K562 treated with DMSO at 1 percent for 48 hours (cell line): ENCODE measurements around the gene FSD1. TPM values are rescaled to one million over a fixed set of nuclear protein-coding genes. Genes with fewer than 3 reads are reported as not detected.

Experiments
- total RNA-seq: library from RNA; unstranded; fragments of 300-600 nt; gene quantifications from 2 replicates; pipeline ENCODE4 v1.2.3, GENCODE V29; 2022; ENCODE audit warnings: low replicate concordance; ENCODE audit errors: extremely low read depth

Gene FSD1
- not detected in 2 replicates for total RNA-seq

DNA sequence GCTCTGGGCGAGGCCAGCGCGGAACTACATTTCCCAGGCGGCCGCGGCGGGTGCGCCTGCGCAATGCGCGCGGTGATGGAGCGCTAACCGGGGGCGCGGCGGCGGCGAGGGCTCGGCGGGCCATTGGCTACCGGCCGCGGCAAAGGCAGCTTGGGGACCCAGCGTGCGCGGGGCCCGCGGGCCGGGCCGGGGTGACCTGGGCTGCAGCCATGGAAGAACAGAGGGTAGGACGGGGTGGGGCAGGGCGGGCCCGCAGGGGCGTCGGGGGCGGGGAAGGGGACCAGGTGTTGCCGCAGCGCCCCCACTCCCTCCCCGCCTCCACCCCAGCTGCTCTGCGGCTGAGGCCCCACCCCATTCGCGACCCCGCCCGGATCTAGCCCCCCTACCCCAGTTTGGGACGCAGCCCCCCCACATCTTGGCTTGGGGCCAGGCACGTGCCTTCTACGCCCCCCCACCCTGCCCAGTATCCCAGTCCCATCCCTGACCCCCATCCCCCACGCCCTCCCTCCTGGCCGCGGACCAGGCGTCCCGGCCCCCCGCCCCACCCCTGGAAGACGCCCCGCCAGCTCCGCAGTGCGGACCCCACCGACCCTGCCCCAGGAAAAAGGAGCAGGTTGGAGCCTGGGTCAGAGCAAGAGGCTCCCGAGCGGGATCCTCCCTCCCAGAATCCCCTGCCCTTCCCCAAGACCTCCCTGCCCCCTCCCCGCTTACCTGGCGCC lies at the start of gene FSD1:
Gene FSD1, plus strand, starts transcription at position 61 of the 719 bp plus-strand sequence. Its CDS starts 149 bp downstream, at position 210.

DNA sequence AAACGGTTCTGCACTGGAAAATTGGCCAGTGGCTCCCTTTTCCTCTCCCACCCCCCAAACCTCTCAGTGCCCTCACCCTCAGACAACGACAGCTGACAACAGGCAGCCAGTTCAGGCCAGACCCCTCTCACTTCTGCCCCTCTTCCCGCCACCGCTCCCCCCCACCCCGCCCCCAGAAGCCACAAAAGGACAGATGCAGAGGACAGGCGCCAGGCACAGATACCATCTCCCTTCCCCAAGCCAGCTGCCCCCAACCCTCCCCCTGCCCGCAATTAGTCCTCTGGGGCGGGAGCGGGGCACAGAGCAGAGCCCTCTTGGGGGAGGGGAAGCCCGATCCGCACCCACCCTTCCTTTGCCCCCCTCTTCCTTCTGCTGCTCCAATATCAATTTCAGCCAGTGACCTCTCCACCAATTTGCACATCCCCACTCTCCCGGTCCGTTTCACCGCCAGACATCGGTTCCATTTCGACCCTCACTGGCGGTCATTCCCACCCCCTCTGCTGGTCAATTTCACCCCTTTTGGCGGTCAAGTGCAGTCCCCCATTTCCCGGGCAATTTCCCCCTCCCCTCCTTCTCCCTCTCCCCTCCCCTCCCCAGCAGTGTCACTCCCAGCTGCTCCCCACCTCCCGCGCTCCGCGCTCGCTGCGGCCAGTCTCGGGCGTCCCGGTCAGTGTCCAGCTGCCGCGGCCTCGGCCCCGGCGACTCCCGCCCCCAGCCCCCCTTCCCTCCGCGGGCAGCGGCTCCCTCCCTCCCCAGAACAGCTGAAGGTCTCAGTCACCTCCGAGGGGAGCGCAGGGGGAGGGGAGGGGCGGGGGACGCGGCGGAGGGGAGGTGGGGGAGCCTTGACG lies 25.8 kb upstream of the FSD1 start, which contains the start of gene SHD:
Gene SHD, plus strand, starts transcription at position 848 of the 848 bp plus-strand sequence. CDS start 798 bp downstream, outside the sequence.

DNA sequence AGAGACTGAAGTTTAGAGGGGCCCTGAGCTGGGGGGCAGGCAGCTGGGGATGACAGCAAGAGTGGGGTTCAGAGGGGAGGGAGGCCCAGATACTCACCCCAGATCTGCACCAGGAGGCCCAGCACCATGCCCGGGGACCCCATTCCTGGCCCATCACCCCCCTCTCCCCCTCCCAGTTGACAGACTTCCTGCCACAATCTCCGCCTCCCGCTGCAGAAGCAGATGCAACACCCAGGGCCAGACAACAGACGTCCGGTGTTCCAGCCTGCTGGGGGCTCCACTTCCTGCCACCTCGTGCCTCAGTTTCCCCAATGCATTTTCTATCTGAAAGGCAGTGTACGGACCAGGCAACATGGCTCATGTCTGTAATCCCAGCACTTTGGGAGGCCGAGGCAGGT lies 2.2 kb upstream of the FSD1 start, which contains the start of gene TMIGD2:
Gene TMIGD2, minus strand, starts transcription at position 147 of the 398 bp plus-strand sequence. Its CDS starts 4 bp downstream, at position 143.

DNA sequence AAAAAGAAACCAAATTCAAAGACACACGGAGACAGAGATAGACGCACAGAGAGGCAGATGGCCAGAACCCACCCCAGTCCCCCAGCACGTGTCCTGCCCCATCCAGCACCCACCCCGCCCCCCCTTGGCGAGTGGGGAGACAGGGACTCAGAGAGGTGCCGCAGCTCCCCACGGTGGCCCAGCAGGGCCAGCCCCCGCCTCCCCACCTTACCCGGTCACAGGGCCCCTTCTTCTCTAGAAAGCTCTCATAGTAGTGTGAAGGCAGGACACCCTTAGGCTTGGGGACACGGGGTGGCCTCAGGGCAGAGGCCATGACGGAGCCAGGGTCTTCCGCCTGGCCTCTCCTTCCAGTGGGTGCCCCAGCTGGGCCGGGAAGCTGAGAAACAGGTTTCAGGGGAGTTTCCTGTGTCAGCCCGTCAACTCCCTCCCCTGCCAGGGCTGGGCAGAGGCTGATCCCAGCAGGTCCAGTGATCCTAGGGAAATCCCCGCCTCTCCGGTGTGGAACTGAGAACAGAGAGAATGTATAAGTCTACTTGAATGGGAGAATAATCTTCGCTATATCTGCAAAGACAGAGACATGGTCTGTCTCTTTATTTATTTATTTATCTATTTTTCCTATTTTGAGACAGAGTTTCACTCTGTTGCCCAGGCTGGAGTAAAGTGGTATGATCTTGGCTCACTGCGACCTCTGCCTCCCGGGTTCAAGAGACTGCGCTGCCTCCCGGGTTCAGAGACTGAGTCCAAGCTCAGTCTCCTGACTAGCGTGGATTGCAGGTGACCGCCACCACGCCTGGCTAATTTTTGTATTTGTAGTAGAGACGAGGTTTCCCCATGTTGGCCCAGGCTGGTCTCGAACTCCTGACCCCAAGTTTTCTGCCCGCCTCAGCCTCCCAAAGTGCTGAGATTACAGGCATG lies 34.3 kb downstream of the FSD1 start, which contains the start of gene STAP2:
Gene STAP2, minus strand, starts transcription at position 387 of the 915 bp plus-strand sequence. Its CDS starts 74 bp downstream, at position 313.

DNA sequence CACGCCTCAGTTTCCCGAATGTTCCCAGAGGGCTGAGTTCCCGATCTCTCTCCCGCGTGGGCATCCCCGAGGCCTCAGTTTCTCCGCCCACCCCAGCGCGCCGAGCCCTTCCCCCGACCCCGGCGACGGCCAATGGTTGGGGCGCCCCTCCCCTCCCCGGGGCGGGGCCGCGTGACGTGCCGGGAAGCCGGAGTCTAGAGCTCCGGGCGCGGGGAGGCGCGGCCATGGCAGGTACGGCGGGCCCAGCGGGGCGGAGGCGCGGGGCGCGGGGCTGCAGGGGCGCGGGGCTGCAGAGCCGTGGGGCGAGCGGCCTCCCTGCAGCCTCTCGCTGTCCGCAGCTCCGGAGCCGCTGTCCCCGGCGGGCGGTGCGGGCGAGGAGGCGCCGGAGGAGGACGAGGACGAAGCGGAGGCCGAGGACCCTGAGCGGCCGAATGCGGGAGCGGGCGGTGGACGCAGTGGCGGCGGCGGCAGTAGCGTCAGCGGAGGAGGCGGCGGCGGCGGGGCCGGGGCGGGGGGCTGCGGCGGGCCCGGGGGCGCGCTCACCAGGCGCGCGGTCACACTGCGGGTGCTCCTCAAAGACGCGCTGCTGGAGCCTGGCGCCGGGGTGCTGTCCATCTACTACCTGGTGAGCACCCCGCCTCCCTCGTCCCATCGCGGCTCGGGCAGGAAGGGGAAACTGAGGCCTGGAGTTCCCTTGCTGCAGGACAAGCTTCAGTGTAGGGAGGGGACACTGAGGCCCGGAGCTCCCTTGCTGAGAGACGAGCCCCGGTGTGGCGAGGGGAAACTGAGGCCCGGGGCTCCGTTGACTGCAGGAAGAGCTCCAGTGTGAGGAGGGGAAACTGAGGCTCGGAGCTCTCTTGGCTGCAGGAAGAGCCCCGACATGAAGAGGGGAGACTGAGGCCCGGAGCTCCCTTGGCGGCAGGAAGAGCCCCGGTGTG lies 39.2 kb downstream of the FSD1 start, which contains the start of gene MPND:
Gene MPND, plus strand, starts transcription at position 193 of the 938 bp plus-strand sequence. Its CDS starts 32 bp downstream, at position 225.

Other genes starting within 250 kb of the FSD1 start
- gene ZBTB7A, start 237.7 kb upstream of the FSD1 start, total RNA-seq = not detected in 2 replicates
- not detected in 2 replicates for gene MAP2K2, start 180.5 kb upstream of the FSD1 start, total RNA-seq
- gene CREB3L3, start 151.0 kb upstream of the FSD1 start, total RNA-seq = not detected in 2 replicates
- gene SIRT6, start 122.0 kb upstream of the FSD1 start, total RNA-seq = not detected in 2 replicates
- not detected in 2 replicates for gene ANKRD24, start 121.9 kb upstream of the FSD1 start, total RNA-seq
- gene EBI3, start 75.1 kb upstream of the FSD1 start, total RNA-seq = not detected in 2 replicates
- gene YJU2, start 57.5 kb upstream of the FSD1 start, total RNA-seq = not detected in 2 replicates
- not detected in 2 replicates for gene SHD, start 25.3 kb upstream of the FSD1 start, total RNA-seq
- gene TMIGD2, start 2.2 kb upstream of the FSD1 start, total RNA-seq = not detected in 2 replicates
- gene STAP2, start 34.2 kb downstream of the FSD1 start, total RNA-seq = not detected in 2 replicates
- not detected in 2 replicates for gene MPND, start 39.0 kb downstream of the FSD1 start, total RNA-seq
- 179 TPM in 1 of 2 replicates, not detected in the other for gene SH3GL1, start 95.9 kb downstream of the FSD1 start, total RNA-seq
- not detected in 2 replicates for gene CHAF1A, start 98.0 kb downstream of the FSD1 start, total RNA-seq
- not detected in 2 replicates for gene UBXN6, start 153.2 kb downstream of the FSD1 start, total RNA-seq
- gene HDGFL2, start 167.7 kb downstream of the FSD1 start, total RNA-seq = 312 TPM in 1 of 2 replicates, not detected in the other
- not detected in 2 replicates for gene PLIN4, start 213.9 kb downstream of the FSD1 start, total RNA-seq
- not detected in 2 replicates for gene PLIN5, start 230.6 kb downstream of the FSD1 start, total RNA-seq
- 123 TPM in 1 of 2 replicates, not detected in the other for gene LRG1, start 235.4 kb downstream of the FSD1 start, total RNA-seq